ENCODE results near the gene GPATCH3.

- TF ChIP-seq CTCF (conservative IDR thresholded peaks at IDR 0.05 in 1 of 2, IDR thresholded peaks at IDR 0.05 in 1 of 2; ENCODE audit: extremely low read depth in 1 of 2, insufficient read depth in 1 of 2, low read depth in 1 of 2, low read length in 2 of 2) (no peak), EZH2 (IDR thresholded peaks at IDR 0.05; ENCODE audit: borderline replicate concordance, low read length) (no peak)
Observed at GRCh38 chr1:26894263-26894662, 6.0 kb downstream of the GPATCH3 start.

Measured in mammary epithelial cell (primary cell).